Stomach (tissue), 9 donors: Measurements from ENCODE around the gene ZFPL1. TPM values are rescaled to one million over a fixed set of nuclear protein-coding genes. Genes with fewer than 3 reads are reported as not detected.

Source experiments
- DNase-seq, 2 donors: peaks; one replicate each; pipeline versions ENCODE4 v3.0.0 to v3.0.0-alpha.2; 2013 to 2019
- H3K27ac ChIP-seq, 5 donors: fragments of 200-600 bp in 4 of 5; sonication (generic) in 4 of 5; one replicate each; pipeline ENCODE4 v1.5.1; 2013 to 2019; ENCODE audit warnings: mild to moderate bottlenecking in 1 of 5, moderate library complexity in 1 of 5
- H3K27me3 ChIP-seq, 3 donors: fragments of 200-600 bp; sonication (generic); one replicate each; pipeline ENCODE4 v1.5.1; 2017 to 2019; ENCODE audit warnings: mixed run types in 1 of 3
- H3K36me3 ChIP-seq, 4 donors: fragments of 200-600 bp; sonication (generic); 1 replicate in 3 of 4; 2 replicates in 1 of 4; pipeline ENCODE4 v1.5.1; 2016 to 2019
- H3K4me1 ChIP-seq, 4 donors: fragments of 200-600 bp; sonication (generic); one replicate each; pipeline ENCODE4 v1.5.1; 2016 to 2019
- H3K4me3 ChIP-seq, 4 donors: fragments of 200-600 bp; sonication (generic) in 3 of 4; one replicate each; pipeline ENCODE4 v1.5.1; 2016 to 2019; ENCODE audit warnings: mild to moderate bottlenecking in 1 of 4
- H3K9me3 ChIP-seq, 4 donors: fragments of 200-600 bp; sonication (generic); one replicate each; pipeline ENCODE4 v1.5.1; 2016 to 2019
- EP300 ChIP-seq: sonication (generic); formaldehyde crosslinking; IDR thresholded peaks from one replicate; pipeline ENCODE4 v1.6.1; 2017; ENCODE audit warnings: antibody characterized with exemption
- POLR2A ChIP-seq, 4 donors: fragments of 450-650 bp; IDR thresholded peaks; one replicate each; pipeline ENCODE4 v1.6.1; 2016; ENCODE audit warnings: antibody characterized with exemption in 4 of 4, control low read depth in 2 of 4, mild to moderate bottlenecking in 1 of 4, moderate library complexity in 1 of 4
- POLR2AphosphoS5 ChIP-seq, 3 donors: sonication (generic); formaldehyde crosslinking; IDR thresholded peaks; one replicate each; pipeline ENCODE4 v1.6.1; 2016; ENCODE audit warnings: antibody characterized with exemption in 3 of 3
- WGBS, 5 donors: extraction: QIAGEN DNeasy Blood & Tissue Kit in 3 of 5; methylation state at CpG; one replicate each; pipeline versions ENCODE4 v1.1.5 to v1.1.7; 2013 to 2018; 5-methylcytosine and 5-hydroxymethylcytosine counted together
- intact Hi-C: fragments of 100-400 bp; cut with DNase I; formaldehyde crosslinking; loops from one replicate; pipeline ENCODE4 v1.15.1; 2023; ENCODE audit warnings: low total_unique reads
- polyA plus RNA-seq, 3 donors: library from polyadenylated mRNA; stranded (reverse); fragments of 200-250 nt; gene quantifications; one replicate each; pipeline ENCODE4 v1.2.3, GENCODE V29; 2013
- total RNA-seq, 5 donors: library from RNA; depleted of rRNA; stranded (reverse); fragments of >200 nt; gene quantifications; one replicate each; pipeline versions ENCODE4 v1.1.0 to v1.2.3, GENCODE V29; 2014 to 2016
- TF ChIP-seq, protein P1 (sequence below), 7 experiments: fragments of 450-650 bp in 4 of 7; fragments of 200-600 bp in 3 of 7; sonication (generic) in 3 of 7; IDR thresholded peaks; one replicate each; pipeline ENCODE4 v1.5.1; 2016 to 2019; ENCODE audit warnings: antibody characterized with exemption in 7 of 7, control low read depth in 2 of 7, mild to moderate bottlenecking in 1 of 7
- donor health status: healthy with polysubstance abuse.
- donor health status: Bipolar disorder and iron deficiency.
- donor health status: healthy.

The ZFPL1 gene
- total and polyA plus RNA-seq, 8 donors, result 17.6 to 62.0 (median 37.0) TPM

DNA sequence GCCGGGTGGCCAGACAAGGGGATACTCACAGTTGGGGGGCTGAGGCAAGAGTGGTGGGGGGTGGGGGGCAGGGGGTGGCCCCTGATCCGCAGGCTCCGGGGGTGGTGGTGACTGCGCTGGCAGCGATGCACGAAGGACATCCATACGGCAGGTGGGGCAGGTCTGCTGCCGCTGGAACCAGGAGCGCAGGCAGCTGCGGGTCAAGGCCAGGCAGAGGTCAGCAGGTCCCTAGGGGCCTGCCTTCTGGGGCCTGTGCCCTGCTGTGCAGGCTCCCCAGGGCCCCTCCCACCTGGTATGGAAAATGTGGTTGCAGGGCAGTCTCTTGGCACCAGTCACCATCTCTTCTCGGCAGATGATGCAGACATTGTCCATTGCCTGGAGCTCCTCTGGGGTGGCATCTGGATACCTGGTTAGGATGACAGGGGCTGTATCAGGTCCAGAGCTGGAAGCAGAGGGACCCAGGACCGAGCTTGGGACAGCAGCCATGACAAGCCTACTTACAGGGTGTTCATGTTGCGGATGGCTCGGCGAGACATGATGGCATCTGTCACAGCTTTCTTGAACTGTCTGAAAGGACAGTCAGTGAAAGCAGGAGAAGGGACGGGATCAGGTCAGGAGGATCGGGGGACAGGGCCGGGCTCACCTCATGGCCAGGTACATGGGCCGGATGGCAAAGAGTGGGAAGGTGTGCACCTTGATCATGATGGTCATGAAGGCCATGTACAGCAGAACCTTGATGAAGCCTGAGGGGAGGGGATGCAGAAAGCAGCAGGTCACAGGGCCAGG is 46.8 kb downstream of the ZFPL1 start:
- 78 to 89% (median 83%) methylated on average over 11 to 19 of the region's 19 CpGs for WGBS, 5 donors
- no peak for DNase-seq
- H3K27me3 ChIP-seq, result no peaks in the 10 kb centered on the region
- intact Hi-C loops, result no loop called here
- TF ChIP-seq EP300 (no peak), POLR2AphosphoS5 (IDR thresholded peaks at IDR 0.05) (no peak), POLR2A (IDR thresholded peaks at IDR 0.05) (no peak)
- TF ChIP-seq, protein P1, sequence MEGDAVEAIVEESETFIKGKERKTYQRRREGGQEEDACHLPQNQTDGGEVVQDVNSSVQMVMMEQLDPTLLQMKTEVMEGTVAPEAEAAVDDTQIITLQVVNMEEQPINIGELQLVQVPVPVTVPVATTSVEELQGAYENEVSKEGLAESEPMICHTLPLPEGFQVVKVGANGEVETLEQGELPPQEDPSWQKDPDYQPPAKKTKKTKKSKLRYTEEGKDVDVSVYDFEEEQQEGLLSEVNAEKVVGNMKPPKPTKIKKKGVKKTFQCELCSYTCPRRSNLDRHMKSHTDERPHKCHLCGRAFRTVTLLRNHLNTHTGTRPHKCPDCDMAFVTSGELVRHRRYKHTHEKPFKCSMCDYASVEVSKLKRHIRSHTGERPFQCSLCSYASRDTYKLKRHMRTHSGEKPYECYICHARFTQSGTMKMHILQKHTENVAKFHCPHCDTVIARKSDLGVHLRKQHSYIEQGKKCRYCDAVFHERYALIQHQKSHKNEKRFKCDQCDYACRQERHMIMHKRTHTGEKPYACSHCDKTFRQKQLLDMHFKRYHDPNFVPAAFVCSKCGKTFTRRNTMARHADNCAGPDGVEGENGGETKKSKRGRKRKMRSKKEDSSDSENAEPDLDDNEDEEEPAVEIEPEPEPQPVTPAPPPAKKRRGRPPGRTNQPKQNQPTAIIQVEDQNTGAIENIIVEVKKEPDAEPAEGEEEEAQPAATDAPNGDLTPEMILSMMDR (IDR thresholded peaks at IDR 0.05), result no peak
- H3K4me3 ChIP-seq, result no peak overlapping the region
- H3K4me1 ChIP-seq, result peaks cover 19 to 42% (median 37%) of the 10 kb centered on the region in 4 donors
- H3K36me3 ChIP-seq, result peaks cover 70 to 73% (median 72%) of the 10 kb centered on the region in 4 donors
- no peak overlapping the region for H3K27ac ChIP-seq
- H3K9me3 ChIP-seq, result no peaks in the 10 kb centered on the region

DNA sequence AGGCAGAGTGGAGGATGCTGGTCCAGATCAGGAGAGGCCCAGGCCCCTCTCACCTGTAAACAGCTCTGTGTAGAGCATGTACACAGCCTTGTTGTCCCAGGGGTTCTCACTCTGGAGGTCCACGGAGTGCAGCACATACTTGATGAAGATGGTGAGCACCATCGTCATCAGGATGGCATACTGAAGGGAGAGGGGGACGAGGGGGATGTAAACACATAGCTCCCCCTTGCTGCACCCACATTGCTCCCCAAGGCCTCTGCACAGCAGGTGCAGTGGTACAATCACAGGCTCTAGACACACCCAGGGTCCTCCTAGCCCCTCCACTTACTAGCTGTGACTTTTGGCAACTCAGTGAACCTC is 47.4 kb downstream of the ZFPL1 start:
- Histone ChIP-seq H3K27ac (no peak overlapping the region), H3K27me3 (no peaks in the 10 kb centered on the region), H3K36me3 (peaks cover 64 to 67% (median 66%) of the 10 kb centered on the region in 4 donors), H3K4me1 (peaks cover 24 to 47% (median 42%) of the 10 kb centered on the region in 4 donors), H3K4me3 (no peak overlapping the region), H3K9me3 (no peaks in the 10 kb centered on the region)
- intact Hi-C loops, result no loop called here
- DNase-seq, result no peak
- 65 to 97% (median 76%) methylated on average over 3 of the region's 3 CpGs for WGBS, 5 donors
- no peak for TF ChIP-seq EP300
- TF ChIP-seq, protein P1 (IDR thresholded peaks at IDR 0.05), result no peak
- no peak for TF ChIP-seq POLR2AphosphoS5 (IDR thresholded peaks at IDR 0.05)
- TF ChIP-seq POLR2A (IDR thresholded peaks at IDR 0.05), result no peak

DNA sequence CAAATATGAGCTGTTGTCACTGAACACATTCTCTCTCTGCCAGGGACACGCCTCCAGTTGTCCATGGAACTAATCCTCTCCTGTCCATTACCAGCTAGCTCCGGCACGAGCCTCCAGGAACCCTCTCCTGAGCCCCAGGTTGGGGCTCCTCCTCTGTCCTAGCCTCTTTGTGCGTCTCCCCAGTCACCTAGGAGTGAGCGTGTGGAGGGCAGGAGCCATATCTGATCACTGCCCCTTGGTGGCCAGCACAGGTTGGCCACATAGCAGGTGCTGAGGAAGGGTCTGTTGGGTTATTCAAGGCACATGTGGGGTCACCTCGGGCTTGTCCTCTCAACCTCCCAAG is 47.8 kb downstream of the ZFPL1 start:
- TF ChIP-seq POLR2AphosphoS5 (IDR thresholded peaks at IDR 0.05) (no peak), EP300 (no peak), POLR2A (IDR thresholded peaks at IDR 0.05) (no peak)
- TF ChIP-seq, protein P1 (IDR thresholded peaks at IDR 0.05), result no peak
- Histone ChIP-seq H3K27me3 (no peaks in the 10 kb centered on the region), H3K36me3 (peaks cover 62 to 63% (median 62%) of the 10 kb centered on the region in 4 donors), H3K9me3 (no peaks in the 10 kb centered on the region), H3K4me1 (peaks cover 25 to 50% (median 44%) of the 10 kb centered on the region in 4 donors), H3K4me3 (peak overlapping the region in 1 of 4 donors; percentile 99), H3K27ac (peak overlapping the region in 2 of 5 donors; percentile 14 to 97)
- 58 to 72% (median 67%) methylated on average over 6 of the region's 6 CpGs for WGBS, 5 donors
- intact Hi-C loops, result no loop called here
- DNase-seq, result no peak

DNA sequence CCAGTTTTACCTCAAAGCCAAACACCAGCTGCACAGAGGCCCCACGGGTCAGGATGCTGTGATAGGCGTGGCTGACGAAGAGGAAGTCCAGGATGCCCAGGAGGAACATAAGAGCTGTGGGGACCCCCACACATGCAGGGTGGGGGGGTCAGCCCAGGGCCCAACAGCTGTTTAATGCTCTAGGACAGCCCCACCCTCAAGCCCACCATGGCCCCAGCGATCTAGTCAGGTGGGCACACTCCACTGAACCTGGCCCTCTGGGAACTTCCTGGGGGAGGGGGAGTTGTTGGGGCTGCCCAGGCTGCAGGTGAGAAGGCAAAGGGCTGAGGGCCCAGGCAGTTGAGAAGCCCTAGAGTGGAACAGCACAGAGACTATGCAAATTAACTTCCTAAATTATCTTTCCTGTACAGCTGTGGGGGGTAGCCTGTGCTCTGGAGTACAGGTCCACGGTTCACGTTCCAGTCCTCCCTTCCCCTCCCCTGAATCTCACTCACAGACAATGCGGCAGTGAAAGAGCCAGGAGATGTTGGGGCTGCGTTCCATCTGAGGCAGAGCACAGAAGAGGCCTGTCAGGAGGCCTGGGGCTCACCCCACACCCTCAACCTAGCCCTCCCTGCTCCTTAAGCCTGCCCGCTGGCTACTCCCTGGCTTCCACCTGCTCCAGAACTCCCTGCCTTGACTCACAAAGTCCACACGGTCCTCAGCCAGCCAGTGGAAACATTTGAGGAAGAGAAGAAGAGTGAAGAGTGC is 48.4 kb downstream of the ZFPL1 start:
- intact Hi-C loops, result no loop called here
- Histone ChIP-seq H3K4me3 (peak overlapping the region; percentile 80 to 99 (median 92)), H3K4me1 (peaks cover 25 to 50% (median 44%) of the 10 kb centered on the region in 4 donors), H3K36me3 (peaks cover 56 to 57% (median 57%) of the 10 kb centered on the region in 4 donors), H3K9me3 (no peaks in the 10 kb centered on the region), H3K27me3 (no peaks in the 10 kb centered on the region), H3K27ac (peak overlapping the region in 4 of 5 donors; percentile 94 to 99 (median 98))
- TF ChIP-seq POLR2A (IDR thresholded peaks at IDR 0.05), result no peak
- DNase-seq, result no peak
- 41 to 59% (median 49%) methylated on average over 9 to 10 of the region's 10 CpGs for WGBS, 5 donors
